WTC11 (cell line): ENCODE measurements around the gene MEGF10. TPM values are rescaled to one million over a fixed set of nuclear protein-coding genes. Genes with fewer than 3 reads are reported as not detected.

Source experiments
- ATAC-seq: fragments of 200-7000 bp; cut with Tn5 transposase; 2 replicates; pipeline ENCODE4 v1.10.0; 2021; ENCODE audit warnings: mild to moderate bottlenecking, moderate library complexity
- CTCF ChIA-PET: fragments of 300-600 bp; sonication (Branson Sonifier 250); formaldehyde crosslinking; loops from one replicate; lab custom pipeline; 2021; ENCODE audit warnings: antibody characterized with exemption; lab: Charles Lee
- POLR2A ChIA-PET: fragments of 350-600 bp; sonication (Branson Sonifier 250); formaldehyde crosslinking; loops from one replicate; lab custom pipeline; 2021; ENCODE audit warnings: antibody characterized with exemption; lab: Charles Lee
- DNase-seq: peaks from one replicate; pipeline ENCODE4 v3.0.0; 2021; ENCODE audit warnings: low spot score
- H3K27ac Mint-ChIP-seq: 2 replicates; pipeline ENCODE4 v1.8.0; 2021; ENCODE audit warnings: mixed read lengths
- H3K27me3 Mint-ChIP-seq: 2 replicates; pipeline ENCODE4 v1.8.0; 2021; ENCODE audit warnings: low read depth, mild to moderate bottlenecking, moderate library complexity, mixed read lengths
- H3K36me3 Mint-ChIP-seq: 2 replicates; pipeline ENCODE4 v1.8.0; 2021; ENCODE audit warnings: mixed read lengths
- H3K4me1 Mint-ChIP-seq: 2 replicates; pipeline ENCODE4 v1.8.0; 2022; ENCODE audit warnings: mixed read lengths
- H3K4me3 Mint-ChIP-seq: 2 replicates; pipeline ENCODE4 v1.8.0; 2021; ENCODE audit warnings: mild to moderate bottlenecking, moderate library complexity, mixed read lengths
- H3K9me3 Mint-ChIP-seq: 2 replicates; pipeline ENCODE4 v1.8.0; 2021; ENCODE audit warnings: mixed read lengths
- AFF4 ChIP-seq: sonication (generic); formaldehyde crosslinking; IDR thresholded peaks from 2 replicates; pipeline ENCODE4 v1.8.1; 2023; ENCODE audit warnings: mild to moderate bottlenecking, missing genetic modification reagents, borderline replicate concordance
- ARID4B ChIP-seq: sonication (generic); formaldehyde crosslinking; IDR thresholded peaks from 2 replicates; pipeline ENCODE4 v1.8.0; 2023; ENCODE audit warnings: missing genetic modification reagents, mild to moderate bottlenecking, borderline replicate concordance
- ATF2 ChIP-seq: sonication (generic); formaldehyde crosslinking; IDR thresholded peaks from 2 replicates; pipeline ENCODE4 v1.8.1; 2022; ENCODE audit warnings: low read depth, missing genetic modification reagents, borderline replicate concordance
- CREB1 ChIP-seq: sonication (generic); formaldehyde crosslinking; IDR thresholded peaks from 2 replicates; pipeline ENCODE4 v1.8.0; 2023; ENCODE audit warnings: mild to moderate bottlenecking, missing genetic modification reagents
- CREM ChIP-seq: sonication (generic); formaldehyde crosslinking; IDR thresholded peaks from 2 replicates; pipeline ENCODE4 v1.8.1; 2022; ENCODE audit warnings: mild to moderate bottlenecking, missing genetic modification reagents, moderate library complexity
- ESRRA ChIP-seq: sonication (generic); formaldehyde crosslinking; IDR thresholded peaks from 2 replicates; pipeline ENCODE4 v1.8.1; 2022; ENCODE audit warnings: mild to moderate bottlenecking, missing genetic modification reagents, borderline replicate concordance
- FOXK1 ChIP-seq: sonication (generic); formaldehyde crosslinking; IDR thresholded peaks from 2 replicates; pipeline ENCODE4 v1.8.0; 2022; ENCODE audit warnings: mild to moderate bottlenecking, moderate library complexity, missing genetic modification reagents
- HMGA2 ChIP-seq: fragments of 250-450 bp; sonication (Bioruptor Pico); IDR thresholded peaks from 2 replicates; pipeline ENCODE4 v1.4.0; 2021; ENCODE audit warnings: mild to moderate bottlenecking, moderate library complexity
- MLX ChIP-seq: sonication (generic); formaldehyde crosslinking; IDR thresholded peaks from 2 replicates; pipeline ENCODE4 v1.8.1; 2023; ENCODE audit warnings: mild to moderate bottlenecking, missing genetic modification reagents, moderate library complexity
- MYBL2 ChIP-seq: sonication (generic); formaldehyde crosslinking; IDR thresholded peaks from 2 replicates; pipeline ENCODE4 v1.8.1; 2023; ENCODE audit warnings: mild to moderate bottlenecking, moderate library complexity, missing genetic modification reagents
- NFATC4 ChIP-seq: fragments of 250-450 bp; sonication (Bioruptor Pico); IDR thresholded peaks from 2 replicates; pipeline ENCODE4 v1.9.0; 2021; ENCODE audit warnings: mild to moderate bottlenecking
- NR3C1 ChIP-seq: sonication (generic); formaldehyde crosslinking; conservative IDR thresholded peaks from 2 replicates; pipeline ENCODE4 v1.8.1; 2023; ENCODE audit warnings: low read depth, mild to moderate bottlenecking, missing genetic modification reagents
- PRDM15 ChIP-seq: sonication (generic); formaldehyde crosslinking; IDR thresholded peaks from 2 replicates; pipeline ENCODE4 v1.8.0; 2022; ENCODE audit warnings: missing genetic modification reagents
- SMAD3 ChIP-seq: sonication (generic); formaldehyde crosslinking; IDR thresholded peaks from 2 replicates; pipeline ENCODE4 v1.8.0; 2022; ENCODE audit warnings: missing genetic modification reagents, mild to moderate bottlenecking, borderline replicate concordance
- SMAD4 ChIP-seq: sonication (generic); formaldehyde crosslinking; IDR thresholded peaks from 2 replicates; pipeline ENCODE4 v1.8.0; 2022; ENCODE audit warnings: mild to moderate bottlenecking, missing genetic modification reagents
- STAT6 ChIP-seq: sonication (generic); formaldehyde crosslinking; conservative IDR thresholded peaks from 2 replicates; pipeline ENCODE4 v1.8.1; 2023; ENCODE audit warnings: mild to moderate bottlenecking, low read depth, missing genetic modification reagents, moderate library complexity
- TEAD1 ChIP-seq: sonication (generic); formaldehyde crosslinking; IDR thresholded peaks from 2 replicates; pipeline ENCODE4 v1.8.0; 2022; ENCODE audit warnings: mild to moderate bottlenecking, missing genetic modification reagents
- ZNF121 ChIP-seq: sonication (generic); formaldehyde crosslinking; IDR thresholded peaks from 2 replicates; pipeline ENCODE4 v1.8.0; 2023; ENCODE audit warnings: missing genetic modification reagents
- ZNF317 ChIP-seq: sonication (generic); formaldehyde crosslinking; IDR thresholded peaks from 2 replicates; pipeline ENCODE4 v1.8.1; 2023; ENCODE audit warnings: low read depth, mild to moderate bottlenecking, moderate library complexity, missing genetic modification reagents, borderline replicate concordance
- ZNF416 ChIP-seq: fragments of 250-450 bp; sonication (Bioruptor Pico); IDR thresholded peaks from 2 replicates; pipeline ENCODE4 v1.9.0; 2021; ENCODE audit warnings: mild to moderate bottlenecking, inconsistent platforms
- total RNA-seq: library from RNA; stranded (reverse); gene quantifications from 3 replicates; pipeline ENCODE4 v1.2.3, GENCODE V29; 2021

Gene MEGF10
- total RNA-seq, 1 experiment from 2014 or later, result 24.5 TPM

- TF ChIP-seq NR3C1 (CRISPR knock-in tag) (no peak), HMGA2 (CRISPR knock-in tag) (no peak), TEAD1 (no peak), CREM (CRISPR knock-in tag) (no peak), ATF2 (no peak), FOXK1 (CRISPR knock-in tag) (no peak), MLX (CRISPR knock-in tag) (no peak), NFATC4 (CRISPR knock-in tag) (no peak), ESRRA (CRISPR knock-in tag) (no peak), ZNF317 (no peak), MYBL2 (CRISPR knock-in tag) (no peak), STAT6 (CRISPR knock-in tag) (no peak), ZNF416 (no peak), SMAD4 (no peak), ZNF121 (no peak), PRDM15 (no peak), ARID4B (no peak), AFF4 (no peak), CREB1 (no peak), SMAD3 (CRISPR knock-in tag) (no peak)
- no peaks in the 10 kb centered on the region for H3K9me3 Mint-ChIP-seq
- no peak for DNase-seq
- ChIA-PET CTCF (interaction anchor here (0.6 to 3.5 kb wide), 7 partner anchors 9 to 623 kb away, joined by 3 to 15 read pairs (median 3); no protein-coding TSS in a partner anchor), POLR2A (no interaction called here)
- H3K27me3 Mint-ChIP-seq, result no peaks in the 10 kb centered on the region
- peak; percentile 61 for ATAC-seq
- H3K4me1 Mint-ChIP-seq, result peaks cover 66% of the 10 kb centered on the region
- no peak overlapping the region for H3K4me3 Mint-ChIP-seq
- no peak overlapping the region for H3K27ac Mint-ChIP-seq
- H3K36me3 Mint-ChIP-seq, result no peaks in the 10 kb centered on the region
These were observed 6.9 kb downstream of the MEGF10 start for GRCh38 chr5:127297348-127298035.
